ENCODE data around the gene CDKN3.
"Not testable (repeated sequence)": the region's sequence is repeated elsewhere in the genome, so short reads cannot be mapped to it uniquely, and the experiment has no call there.

DNA sequence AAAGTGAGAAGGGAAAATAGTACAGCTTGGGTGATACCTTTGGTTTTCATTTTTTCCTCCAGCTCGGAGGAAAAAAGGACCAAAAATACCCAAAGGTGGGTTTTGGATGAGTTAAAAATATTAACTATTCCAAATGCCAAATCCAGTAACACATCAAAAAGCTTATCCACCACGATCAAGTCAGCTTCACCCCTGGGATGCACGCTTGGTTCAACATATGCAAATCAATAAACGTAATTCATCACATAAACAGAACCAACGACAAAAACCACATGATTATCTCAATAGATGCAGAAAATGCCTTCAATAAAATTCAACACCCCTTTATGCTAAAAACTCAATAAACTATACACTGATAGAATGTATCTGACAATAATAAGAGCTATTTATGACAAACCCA, 17.9 kb upstream of the CDKN3 start:
- TF ChIP-seq, protein P1, sequence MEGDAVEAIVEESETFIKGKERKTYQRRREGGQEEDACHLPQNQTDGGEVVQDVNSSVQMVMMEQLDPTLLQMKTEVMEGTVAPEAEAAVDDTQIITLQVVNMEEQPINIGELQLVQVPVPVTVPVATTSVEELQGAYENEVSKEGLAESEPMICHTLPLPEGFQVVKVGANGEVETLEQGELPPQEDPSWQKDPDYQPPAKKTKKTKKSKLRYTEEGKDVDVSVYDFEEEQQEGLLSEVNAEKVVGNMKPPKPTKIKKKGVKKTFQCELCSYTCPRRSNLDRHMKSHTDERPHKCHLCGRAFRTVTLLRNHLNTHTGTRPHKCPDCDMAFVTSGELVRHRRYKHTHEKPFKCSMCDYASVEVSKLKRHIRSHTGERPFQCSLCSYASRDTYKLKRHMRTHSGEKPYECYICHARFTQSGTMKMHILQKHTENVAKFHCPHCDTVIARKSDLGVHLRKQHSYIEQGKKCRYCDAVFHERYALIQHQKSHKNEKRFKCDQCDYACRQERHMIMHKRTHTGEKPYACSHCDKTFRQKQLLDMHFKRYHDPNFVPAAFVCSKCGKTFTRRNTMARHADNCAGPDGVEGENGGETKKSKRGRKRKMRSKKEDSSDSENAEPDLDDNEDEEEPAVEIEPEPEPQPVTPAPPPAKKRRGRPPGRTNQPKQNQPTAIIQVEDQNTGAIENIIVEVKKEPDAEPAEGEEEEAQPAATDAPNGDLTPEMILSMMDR (IDR thresholded peaks at IDR 0.05): not testable (repeated sequence)
- TF ChIP-seq POLR2A (IDR thresholded peaks at IDR 0.05): not testable (repeated sequence)
